Chondrocyte (in vitro differentiated cells): ENCODE measurements around the gene CCL7. TPM values are rescaled to one million over a fixed set of nuclear protein-coding genes. Genes with fewer than 3 reads are reported as not detected.

Source experiments
- DNase-seq: peaks from one replicate; pipeline ENCODE4 v3.0.0; 2021; ENCODE audit warnings: mixed read lengths, low spot score
- H3K27ac Mint-ChIP-seq: one replicate; pipeline ENCODE4 v1.8.0; 2021; ENCODE audit warnings: mild to moderate bottlenecking, moderate library complexity, mixed read lengths; ENCODE audit not compliant: unreplicated experiment
- H3K27me3 Mint-ChIP-seq: 2 replicates; pipeline ENCODE4 v1.8.0; 2021; ENCODE audit warnings: low read depth, mixed read lengths
- H3K36me3 Mint-ChIP-seq: 2 replicates; pipeline ENCODE4 v1.8.0; 2021; ENCODE audit warnings: low read depth, mixed read lengths
- H3K4me1 Mint-ChIP-seq: 2 replicates; pipeline ENCODE4 v1.8.0; 2021; ENCODE audit warnings: low read depth, mild to moderate bottlenecking, mixed read lengths
- H3K4me3 Mint-ChIP-seq: one replicate; pipeline ENCODE4 v1.8.0; 2021; ENCODE audit warnings: mild to moderate bottlenecking, moderate library complexity, mixed read lengths; ENCODE audit not compliant: unreplicated experiment
- H3K9me3 Mint-ChIP-seq: 2 replicates; pipeline ENCODE4 v1.8.0; 2021; ENCODE audit warnings: low read depth, mixed read lengths
- long read RNA-seq: library from polyadenylated mRNA; stranded (forward); transcript quantifications from one replicate; pipeline ENCODE4 v2.0.0, GENCODE V29; 2021
- total RNA-seq: library from RNA; stranded (reverse); gene quantifications from 3 replicates; pipeline ENCODE4 v1.2.1, GENCODE V29; 2021
- TF ChIP-seq, protein P1 (sequence below): fragments of 200-600 bp; sonication (generic); IDR thresholded peaks from 2 replicates; pipeline ENCODE4 v1.5.0; 2021; ENCODE audit warnings: antibody characterized with exemption, mild to moderate bottlenecking, moderate library complexity

The CCL7 gene
- not detected in 3 replicates for total RNA-seq
- long read RNA-seq, result 0 reads

DNA sequence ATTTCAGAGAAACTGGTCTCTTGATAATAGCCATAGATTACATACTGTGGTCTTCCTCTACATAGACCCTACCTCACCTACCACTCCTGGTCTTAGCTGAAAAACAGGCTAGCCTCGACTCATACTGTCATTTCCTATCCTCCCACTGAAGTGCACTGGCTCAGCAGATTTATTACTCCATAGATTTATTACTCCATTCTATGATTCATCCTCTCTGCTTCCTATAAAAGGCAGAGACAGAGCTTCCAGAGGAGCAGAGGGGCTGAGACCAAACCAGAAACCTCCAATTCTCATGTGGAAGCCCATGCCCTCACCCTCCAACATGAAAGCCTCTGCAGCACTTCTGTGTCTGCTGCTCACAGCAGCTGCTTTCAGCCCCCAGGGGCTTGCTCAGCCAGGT lies at the start of gene CCL7:
Gene CCL7, plus strand, starts transcription at position 253 of the 400 bp plus-strand sequence. Its CDS starts 70 bp downstream, at position 323.
- TF ChIP-seq, protein P1, sequence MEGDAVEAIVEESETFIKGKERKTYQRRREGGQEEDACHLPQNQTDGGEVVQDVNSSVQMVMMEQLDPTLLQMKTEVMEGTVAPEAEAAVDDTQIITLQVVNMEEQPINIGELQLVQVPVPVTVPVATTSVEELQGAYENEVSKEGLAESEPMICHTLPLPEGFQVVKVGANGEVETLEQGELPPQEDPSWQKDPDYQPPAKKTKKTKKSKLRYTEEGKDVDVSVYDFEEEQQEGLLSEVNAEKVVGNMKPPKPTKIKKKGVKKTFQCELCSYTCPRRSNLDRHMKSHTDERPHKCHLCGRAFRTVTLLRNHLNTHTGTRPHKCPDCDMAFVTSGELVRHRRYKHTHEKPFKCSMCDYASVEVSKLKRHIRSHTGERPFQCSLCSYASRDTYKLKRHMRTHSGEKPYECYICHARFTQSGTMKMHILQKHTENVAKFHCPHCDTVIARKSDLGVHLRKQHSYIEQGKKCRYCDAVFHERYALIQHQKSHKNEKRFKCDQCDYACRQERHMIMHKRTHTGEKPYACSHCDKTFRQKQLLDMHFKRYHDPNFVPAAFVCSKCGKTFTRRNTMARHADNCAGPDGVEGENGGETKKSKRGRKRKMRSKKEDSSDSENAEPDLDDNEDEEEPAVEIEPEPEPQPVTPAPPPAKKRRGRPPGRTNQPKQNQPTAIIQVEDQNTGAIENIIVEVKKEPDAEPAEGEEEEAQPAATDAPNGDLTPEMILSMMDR, result no peak
- Mint-ChIP-seq H3K27ac (no peak within 1 kb of the TSS), H3K4me1 (no peaks in the 10 kb centered on the region), H3K36me3 (no peaks in the 10 kb centered on the region), H3K4me3 (no peak within 1 kb of the TSS), H3K9me3 (no peaks in the 10 kb centered on the region), H3K27me3 (peaks cover 26% of the 10 kb centered on the region)
- no peak for DNase-seq

DNA sequence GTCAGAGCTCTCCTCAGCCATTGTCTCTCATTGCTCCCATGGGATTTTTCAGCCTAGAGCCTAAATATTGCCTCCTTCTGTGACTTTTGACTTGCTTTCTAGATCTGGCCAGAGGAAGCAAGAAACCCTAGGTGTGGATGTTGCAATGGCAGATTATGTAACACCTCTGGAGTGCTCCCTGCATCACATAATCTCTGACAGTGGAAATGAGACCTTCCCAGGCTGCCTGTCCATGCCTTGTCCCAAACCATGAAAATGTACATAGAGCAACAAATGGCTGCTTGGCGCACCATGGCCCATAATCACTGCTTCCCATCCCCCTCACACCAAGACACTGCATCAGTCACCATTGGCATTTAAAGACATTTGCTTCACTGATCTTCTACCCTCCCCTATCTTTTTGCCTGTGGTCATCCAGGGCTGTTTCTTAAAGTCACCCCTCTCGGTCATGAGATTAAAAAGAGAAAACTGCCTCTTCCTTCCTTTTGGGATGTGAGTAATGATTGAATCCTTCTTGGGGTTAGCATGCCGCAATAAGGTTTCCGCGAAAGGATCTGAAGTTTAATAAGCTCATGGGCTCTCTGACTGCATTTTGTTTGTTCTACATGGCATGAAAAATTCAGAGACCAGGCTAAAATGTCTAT lies 49.1 kb upstream of the CCL7 start:
- Mint-ChIP-seq H3K4me3 (no peak overlapping the region), H3K9me3 (peaks cover 3% of the 10 kb centered on the region), H3K27me3 (peaks cover 13% of the 10 kb centered on the region), H3K4me1 (peaks cover 2% of the 10 kb centered on the region), H3K27ac (no peak overlapping the region), H3K36me3 (no peaks in the 10 kb centered on the region)
- TF ChIP-seq, protein P1, result no peak
- no peak for DNase-seq

DNA sequence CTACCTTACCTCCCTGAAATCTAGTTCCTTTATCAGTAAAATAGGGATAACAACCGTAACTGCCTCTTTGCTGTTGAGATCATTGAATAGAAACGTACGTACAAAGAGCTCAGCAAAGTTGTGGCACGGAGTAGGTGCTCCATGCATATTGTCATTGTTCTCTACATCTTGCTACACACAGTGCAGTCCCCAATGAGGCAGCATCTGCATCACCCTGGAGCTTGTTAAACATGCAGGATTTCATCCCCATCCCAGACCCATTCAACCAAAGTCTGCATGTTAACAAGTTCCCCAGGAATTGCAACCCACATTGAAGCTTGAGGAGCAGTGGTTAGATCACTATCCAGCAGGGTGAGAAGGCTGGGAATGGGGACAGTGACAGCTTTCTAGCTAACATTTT lies 48.6 kb upstream of the CCL7 start:
- Mint-ChIP-seq H3K4me3 (no peak overlapping the region), H3K36me3 (no peaks in the 10 kb centered on the region), H3K27ac (no peak overlapping the region), H3K9me3 (peaks cover 2% of the 10 kb centered on the region), H3K27me3 (peaks cover 13% of the 10 kb centered on the region), H3K4me1 (peaks cover 5% of the 10 kb centered on the region)
- TF ChIP-seq, protein P1, result no peak
- DNase-seq, result no peak

DNA sequence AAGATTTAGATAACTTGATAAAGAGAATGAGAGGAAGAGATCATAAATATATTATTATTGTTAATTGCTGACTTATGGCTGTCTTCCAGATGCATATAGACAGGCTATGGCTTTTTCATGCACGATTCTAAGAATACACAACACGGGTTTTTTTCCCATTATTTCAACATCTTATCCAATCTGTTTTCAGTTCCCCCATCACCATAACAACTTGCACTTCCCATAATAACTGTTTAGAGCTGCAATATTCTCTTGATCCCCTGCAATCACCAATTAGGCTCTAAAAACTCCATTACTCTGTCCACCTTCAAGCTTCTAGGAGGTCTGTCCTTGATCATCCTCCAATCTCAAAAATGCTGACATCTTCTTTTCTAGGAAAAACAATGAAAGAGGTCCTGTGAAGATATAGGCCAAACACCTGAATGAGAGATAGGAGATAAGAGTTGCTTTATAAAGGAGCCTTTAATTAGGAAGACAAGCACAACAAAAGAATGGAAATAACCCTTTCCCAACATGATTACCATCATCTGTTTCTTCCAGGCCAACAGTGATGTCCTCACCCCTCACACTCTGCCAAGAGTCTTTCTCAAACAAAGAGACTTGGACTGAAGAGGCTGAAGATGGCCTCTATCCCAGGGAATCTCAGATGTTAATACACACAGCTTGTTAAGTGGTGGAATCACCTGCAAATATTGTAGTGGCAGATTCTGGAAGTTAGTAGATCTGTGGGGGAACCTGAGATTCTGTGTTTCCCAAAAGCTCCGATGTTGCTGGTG lies 47.1 kb upstream of the CCL7 start:
- Mint-ChIP-seq H3K27me3 (peaks cover 9% of the 10 kb centered on the region), H3K9me3 (no peaks in the 10 kb centered on the region), H3K4me1 (peaks cover 5% of the 10 kb centered on the region), H3K4me3 (no peak overlapping the region), H3K27ac (no peak overlapping the region), H3K36me3 (peaks cover 2% of the 10 kb centered on the region)
- no peak for DNase-seq
- TF ChIP-seq, protein P1, result no peak

- Mint-ChIP-seq H3K9me3 (peaks cover 11% of the 10 kb centered on the region), H3K36me3 (peaks cover 6% of the 10 kb centered on the region), H3K27me3 (peaks cover 8% of the 10 kb centered on the region), H3K4me3 (no peak overlapping the region), H3K4me1 (peaks cover 5% of the 10 kb centered on the region), H3K27ac (no peak overlapping the region)
- no peak for DNase-seq
- TF ChIP-seq, protein P1, result no peak
Measured at GRCh38 chr17:34225046-34225445, 45.0 kb upstream of the CCL7 start.
